Muscle layer of colon (tissue), 2 donors: ENCODE results near the gene AP1S3.
"Not testable (repeated sequence)": the region's sequence is repeated elsewhere in the genome, so short reads cannot be mapped to it uniquely, and the experiment has no call there.

Experiments
- H3K27ac ChIP-seq: one replicate; pipeline ENCODE4 v1.7.0; 2013; ENCODE audit warnings: low read depth, mild to moderate bottlenecking, low read length, moderate library complexity
- H3K27me3 ChIP-seq, 2 donors: one replicate each; pipeline ENCODE4 v1.7.0; 2013; ENCODE audit warnings: low read length in 2 of 2, mild to moderate bottlenecking in 2 of 2; ENCODE audit not compliant: insufficient read depth in 2 of 2, control insufficient read depth in 1 of 2
- H3K36me3 ChIP-seq: one replicate; pipeline ENCODE4 v1.7.0; 2013; ENCODE audit warnings: mild to moderate bottlenecking, low read length; ENCODE audit not compliant: insufficient read depth
- H3K4me1 ChIP-seq: one replicate; pipeline ENCODE4 v1.7.0; 2013; ENCODE audit warnings: mild to moderate bottlenecking, low read length; ENCODE audit not compliant: insufficient read depth
- H3K4me3 ChIP-seq, 2 donors: one replicate each; pipeline ENCODE4 v1.7.0; 2013; ENCODE audit warnings: low read length in 2 of 2, low read depth in 1 of 2, mild to moderate bottlenecking in 1 of 2, moderate library complexity in 1 of 2
- H3K9ac ChIP-seq: one replicate; pipeline ENCODE4 v1.7.0; 2013; ENCODE audit warnings: low read length
- H3K9me3 ChIP-seq: one replicate; pipeline ENCODE4 v1.7.0; 2013; ENCODE audit warnings: mild to moderate bottlenecking, low read length
- donor health status: abdominal sarcoma.
- donor health status: Adenocarcinoma of cecum.

The AP1S3 gene

GRCh38 chr2:223774193-223774592 lies 63.2 kb downstream of the AP1S3 start:
- Histone ChIP-seq H3K27me3 (no peaks in the 10 kb centered on the region), H3K36me3 (no peaks in the 10 kb centered on the region), H3K9me3 (no peaks in the 10 kb centered on the region), H3K4me1 (no peaks in the 10 kb centered on the region), H3K9ac (no peak overlapping the region), H3K4me3 (no peak overlapping the region), H3K27ac (no peak overlapping the region)

- H3K9ac ChIP-seq = no peak overlapping the region
- H3K27me3 ChIP-seq = no peaks in the 10 kb centered on the region
- H3K36me3 ChIP-seq = no peaks in the 10 kb centered on the region
- H3K4me1 ChIP-seq = no peaks in the 10 kb centered on the region
- no peaks in the 10 kb centered on the region for H3K9me3 ChIP-seq
- H3K27ac ChIP-seq = no peak overlapping the region
- no peak overlapping the region for H3K4me3 ChIP-seq
These were observed 65.0 kb downstream of the AP1S3 start for GRCh38 chr2:223772363-223772762.

- Histone ChIP-seq H3K36me3 (no peaks in the 10 kb centered on the region), H3K9ac (no peak overlapping the region), H3K4me3 (no peak overlapping the region), H3K27me3 (no peaks in the 10 kb centered on the region), H3K27ac (no peak overlapping the region), H3K4me1 (no peaks in the 10 kb centered on the region), H3K9me3 (no peaks in the 10 kb centered on the region)
These were observed 65.9 kb downstream of the AP1S3 start for GRCh38 chr2:223771475-223771874.

GRCh38 chr2:223768179-223768578 lies 69.2 kb downstream of the AP1S3 start:
- Histone ChIP-seq H3K4me1 (no peaks in the 10 kb centered on the region), H3K4me3 (no peak overlapping the region), H3K36me3 (no peaks in the 10 kb centered on the region), H3K27me3 (no peaks in the 10 kb centered on the region), H3K9ac (no peak overlapping the region), H3K27ac (no peak overlapping the region), H3K9me3 (no peaks in the 10 kb centered on the region)

DNA sequence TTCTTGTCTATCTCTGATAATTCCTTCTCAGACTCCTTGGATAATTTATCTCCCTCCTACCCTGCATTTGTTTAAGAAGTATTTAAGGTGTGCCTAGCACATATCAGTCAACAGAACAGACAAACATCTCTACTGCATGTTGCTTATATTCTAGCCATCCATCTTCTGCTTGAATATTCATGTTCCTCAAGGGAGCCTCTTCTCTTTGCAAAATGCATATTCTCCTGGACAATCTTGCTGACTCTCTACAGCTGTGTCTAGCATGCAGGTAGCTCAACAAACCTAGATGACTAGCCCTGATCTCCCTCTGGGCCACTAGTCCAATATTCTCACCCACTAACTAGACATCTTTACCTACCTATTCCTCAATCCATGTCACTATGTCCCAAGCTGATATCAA lies 70.0 kb downstream of the AP1S3 start:
- H3K9me3 ChIP-seq = no peaks in the 10 kb centered on the region
- H3K4me1 ChIP-seq = no peaks in the 10 kb centered on the region
- H3K27ac ChIP-seq = no peak overlapping the region
- H3K4me3 ChIP-seq = no peak overlapping the region
- no peak overlapping the region for H3K9ac ChIP-seq
- no peaks in the 10 kb centered on the region for H3K27me3 ChIP-seq
- no peaks in the 10 kb centered on the region for H3K36me3 ChIP-seq

DNA sequence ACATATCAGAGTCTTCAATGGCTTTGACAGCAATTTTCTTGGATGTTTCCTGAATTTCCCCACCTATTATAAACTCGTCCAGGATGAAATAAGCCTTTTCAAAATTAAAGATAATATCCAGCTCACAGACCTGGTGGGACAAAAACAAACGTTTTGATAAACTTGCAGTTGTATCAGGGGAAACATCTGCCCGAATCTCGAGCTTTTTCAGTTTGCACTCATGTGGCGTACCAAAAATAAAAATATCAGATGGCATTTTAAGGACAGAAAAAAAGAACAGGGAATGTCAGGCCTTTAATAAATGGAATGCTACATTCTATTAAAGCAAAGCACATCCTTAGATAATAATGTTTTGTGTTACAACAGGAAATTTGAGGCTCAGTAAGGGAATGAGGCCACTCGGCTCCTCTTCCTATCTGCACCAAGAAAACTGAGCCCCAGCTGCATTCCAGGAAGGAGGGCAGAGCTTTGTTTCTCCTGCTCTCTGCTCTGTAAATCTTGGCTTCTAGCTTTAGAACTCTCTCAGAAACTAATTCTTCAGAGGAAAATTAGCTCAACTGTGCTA lies 72.1 kb downstream of the AP1S3 start:
- H3K4me1 ChIP-seq = no peaks in the 10 kb centered on the region
- no peak overlapping the region for H3K4me3 ChIP-seq
- no peaks in the 10 kb centered on the region for H3K9me3 ChIP-seq
- H3K36me3 ChIP-seq = no peaks in the 10 kb centered on the region
- H3K9ac ChIP-seq = no peak overlapping the region
- H3K27me3 ChIP-seq = no peaks in the 10 kb centered on the region
- H3K27ac ChIP-seq = no peak overlapping the region

DNA sequence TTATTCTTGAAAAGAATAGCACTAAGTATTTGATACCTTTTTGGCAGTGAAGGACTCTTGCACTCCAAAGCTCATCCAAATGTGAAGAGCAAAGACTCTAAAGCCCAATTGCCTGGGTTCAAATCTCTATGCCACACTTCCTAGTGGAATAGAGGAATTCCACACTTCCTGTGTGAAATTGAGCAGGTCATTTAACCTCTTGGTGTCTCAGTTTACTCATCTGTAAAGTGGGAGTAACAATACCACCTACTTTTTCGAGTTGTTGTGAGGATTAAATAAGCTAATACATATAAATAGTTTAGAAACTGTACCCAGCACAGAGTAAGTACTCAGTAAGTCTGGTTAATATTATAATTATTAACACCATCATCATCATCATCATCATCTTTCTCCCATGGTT lies 72.6 kb downstream of the AP1S3 start:
- no peak overlapping the region for H3K27ac ChIP-seq
- H3K36me3 ChIP-seq = no peaks in the 10 kb centered on the region
- H3K27me3 ChIP-seq = no peaks in the 10 kb centered on the region
- H3K9ac ChIP-seq = no peak overlapping the region
- no peaks in the 10 kb centered on the region for H3K4me1 ChIP-seq
- H3K9me3 ChIP-seq = no peaks in the 10 kb centered on the region
- H3K4me3 ChIP-seq = no peak overlapping the region

- Histone ChIP-seq H3K9ac (no peak overlapping the region), H3K4me1 (no peaks in the 10 kb centered on the region), H3K27me3 (no peaks in the 10 kb centered on the region), H3K4me3 (no peak overlapping the region), H3K27ac (no peak overlapping the region), H3K36me3 (no peaks in the 10 kb centered on the region), H3K9me3 (no peaks in the 10 kb centered on the region)
These were observed 74.5 kb downstream of the AP1S3 start for GRCh38 chr2:223762853-223763252.

DNA sequence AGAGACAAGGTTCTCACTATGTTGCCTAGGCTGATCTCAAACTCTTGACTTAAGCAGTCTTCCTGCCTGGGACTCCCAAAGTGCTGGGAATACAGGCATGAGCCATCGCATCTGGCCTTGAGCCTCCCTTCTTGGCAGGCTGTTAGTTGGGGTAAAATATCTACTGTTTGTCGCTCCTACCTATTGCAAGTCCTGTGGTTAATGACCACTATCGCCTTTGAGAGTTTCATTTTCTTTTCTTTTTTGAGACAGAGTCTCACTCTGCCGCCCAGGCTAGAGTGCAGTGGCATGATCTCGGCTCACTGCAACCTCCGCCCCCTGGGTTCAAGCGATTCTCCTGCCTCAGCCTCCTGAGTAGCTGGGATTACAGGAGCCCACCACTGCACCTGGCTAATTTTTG lies 75.6 kb downstream of the AP1S3 start:
- H3K4me3 ChIP-seq, H3K27me3 ChIP-seq, H3K4me1 ChIP-seq, H3K9ac ChIP-seq, H3K27ac ChIP-seq, H3K9me3 ChIP-seq, H3K36me3 ChIP-seq: not testable (repeated sequence)

DNA sequence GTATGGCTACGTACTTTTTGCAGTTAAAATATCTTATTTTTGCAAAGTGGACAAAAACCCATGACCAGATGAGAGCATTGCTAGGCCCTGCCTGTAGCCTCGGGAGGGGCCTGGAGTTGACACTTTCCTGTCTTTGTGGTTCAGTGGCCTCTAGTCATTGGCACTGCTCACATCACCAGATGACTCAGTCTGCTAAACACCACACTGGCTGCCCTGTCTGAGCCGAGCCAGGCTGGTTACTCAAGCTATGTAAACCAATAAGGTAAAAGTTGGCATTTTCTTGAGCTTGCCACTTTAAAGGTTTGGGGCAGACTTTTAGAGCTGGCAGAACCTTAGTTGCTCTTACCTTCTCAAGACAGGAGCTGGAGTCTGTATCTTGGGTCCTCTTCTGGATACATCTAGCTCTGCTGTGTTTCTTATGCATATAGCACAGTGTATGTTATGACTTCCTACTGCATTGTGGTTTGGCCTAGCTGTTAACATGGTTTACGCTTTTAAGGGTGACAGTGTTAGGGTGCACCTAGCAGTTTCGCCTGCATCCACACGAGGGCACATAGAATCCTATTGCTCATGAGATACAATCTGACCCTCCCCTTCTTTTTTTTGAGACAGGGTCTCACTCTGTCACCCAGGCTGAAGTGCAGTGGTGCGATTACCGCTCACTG lies 76.4 kb downstream of the AP1S3 start:
- H3K36me3 ChIP-seq = no peaks in the 10 kb centered on the region

DNA sequence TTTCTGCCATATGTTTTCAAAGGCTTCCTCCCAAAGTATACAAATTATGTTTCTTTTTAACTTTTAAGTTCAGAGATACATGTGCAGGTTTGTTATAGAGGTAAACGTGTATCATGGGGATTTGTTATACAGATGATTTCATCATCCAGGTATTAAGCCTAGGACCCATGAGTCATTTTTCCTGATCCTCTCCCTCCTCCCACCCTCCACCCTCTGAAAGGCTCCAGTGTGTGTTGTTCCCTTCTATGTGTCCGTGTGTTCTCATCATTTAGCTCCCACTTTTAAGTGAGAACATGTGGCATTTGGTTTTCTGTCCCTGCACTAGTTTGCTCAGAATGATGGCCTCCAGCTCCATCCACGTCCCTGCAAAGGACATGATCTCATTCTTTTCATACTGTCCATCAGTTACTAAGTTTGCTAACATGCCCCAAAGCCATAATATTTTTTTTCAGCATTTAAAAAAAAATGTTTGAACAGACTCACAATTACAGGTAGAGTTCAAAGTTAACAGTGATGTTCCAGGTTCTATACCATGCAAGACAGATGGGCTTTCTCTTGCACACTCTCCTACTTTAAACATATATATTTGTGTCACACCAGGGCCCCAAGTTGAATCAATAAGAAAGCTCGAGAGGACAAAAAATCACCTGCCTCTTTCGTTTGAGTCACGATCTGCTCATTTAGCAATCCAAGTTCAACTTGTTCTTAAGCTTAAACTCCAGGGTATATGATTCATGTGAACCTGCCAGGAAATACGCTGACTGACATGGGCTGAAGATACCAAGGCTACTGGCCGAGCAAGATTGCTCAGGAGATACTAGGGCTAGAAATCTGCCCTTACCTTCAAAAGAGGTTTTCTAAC lies 77.6 kb downstream of the AP1S3 start:
- no peak overlapping the region for H3K9ac ChIP-seq
- H3K9me3 ChIP-seq = no peaks in the 10 kb centered on the region
- no peak overlapping the region for H3K27ac ChIP-seq
- no peak overlapping the region for H3K4me3 ChIP-seq
- no peaks in the 10 kb centered on the region for H3K27me3 ChIP-seq
- H3K4me1 ChIP-seq = no peaks in the 10 kb centered on the region
- H3K36me3 ChIP-seq = no peaks in the 10 kb centered on the region

More for the DNA sequence above, 76.4 kb downstream of the AP1S3 start:
- Histone ChIP-seq H3K9ac (no peak overlapping the region), H3K4me3 (no peak overlapping the region), H3K9me3 (no peaks in the 10 kb centered on the region), H3K27me3 (no peaks in the 10 kb centered on the region), H3K27ac (no peak overlapping the region), H3K4me1 (no peaks in the 10 kb centered on the region)
